ENCODE measurements around the gene TNFRSF25. TPM values are rescaled to one million over a fixed set of nuclear protein-coding genes. Genes with fewer than 3 reads are reported as not detected.

TNFRSF25 gene
- total and polyA plus RNA-seq, 10 of the 15 experiments (the other 5 are each of a cell fraction or from before 2014, with no cell fraction given), result 0.23 to 8.6 (median 0.46) TPM; not detected in 5

DNA sequence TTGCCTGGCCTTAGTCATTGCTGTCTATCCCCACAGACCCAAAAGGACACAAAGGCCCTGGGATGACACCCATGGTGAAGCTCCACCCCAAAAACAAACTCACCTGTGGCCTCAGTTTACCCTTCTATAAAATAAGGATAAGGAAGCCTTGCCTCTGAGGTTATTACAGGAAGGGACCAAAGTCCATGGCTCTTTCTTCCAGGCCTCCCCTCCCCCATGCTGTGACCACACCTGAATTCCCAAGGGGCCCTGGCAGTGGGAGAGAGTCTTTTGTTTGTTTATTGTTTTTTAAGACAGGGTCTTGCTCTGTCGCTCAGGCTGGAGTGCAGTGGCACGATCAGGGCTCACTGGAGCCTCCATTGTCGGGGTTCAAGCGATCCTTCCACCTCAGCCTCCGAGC, 10.5 kb upstream of the TNFRSF25 start (continued):
- TF ChIP-seq BCLAF1 (IDR thresholded peaks at IDR 0.05) (no peak), HDAC6 (IDR thresholded peaks at IDR 0.05; ENCODE audit: unreplicated experiment) (no peak)

GRCh38 chr1:6475381-6476133, 9.6 kb upstream of the TNFRSF25 start:
- DNase-seq (ENCODE audit: low read depth, low spot score) (no peak), FAIRE-seq (no peak)

More at GRCh38 chr1:6475381-6476133, 9.6 kb upstream of the TNFRSF25 start:
- ChIA-PET CTCF (interaction anchor here (0.8 to 2.0 kb wide), 6 partner anchors 9 to 171 kb away, joined by 3 to 5 read pairs (median 4); partner anchors contain the start of gene TNFRSF25), SMC1A (ENCODE audit: uncharacterized antibody, unreplicated experiment) (no interaction called here), POLR2A (no interaction called here), RAD21 (ENCODE audit: unreplicated experiment) (no interaction called here)
- no peaks in the 10 kb centered on the region for H3K9me3 ChIP-seq (replicated peaks; ENCODE audit: control insufficient read depth, insufficient read depth, low read length)
- WGBS (ENCODE audit: insufficient coverage, insufficient replicate concordance, low lambda C conversion rate, missing lambda C conversion rate), result 6% methylated on average over 33 of the region's 33 CpGs
- peak; percentile 97 for ATAC-seq
- peak; percentile 62 for TF ChIP-seq SMC3 (IDR thresholded peaks at IDR 0.05; ENCODE audit: borderline replicate concordance, low read length)
- 0 out of 2 replicates have a peak, but pooled peaks have one; percentile 31 for TF ChIP-seq YY1 (IDR thresholded peaks at IDR 0.05; ENCODE audit: low read depth, low read length)
- no peak for TF ChIP-seq IKZF1 (conservative IDR thresholded peaks at IDR 0.05)
- peak; percentile 72; the same call in 1 of the 2 replicates for TF ChIP-seq BACH1 (IDR thresholded peaks at IDR 0.05; ENCODE audit: borderline replicate concordance)
- TF ChIP-seq RAD21 (IDR thresholded peaks at IDR 0.05; ENCODE audit: insufficient read depth, low read depth, low read length), result peak; percentile 48
- no peak for TF ChIP-seq NR2F1 (conservative IDR thresholded peaks at IDR 0.05)
- peak; percentile 86 to 95 (median 94) for TF ChIP-seq CTCF (IDR thresholded peaks at IDR 0.05 in 2 of 3, conservative IDR thresholded peaks at IDR 0.05 in 1 of 3; ENCODE audit: control insufficient read depth in 2 of 3, extremely low read depth in 1 of 3, insufficient read depth in 1 of 3, low read depth in 3 of 3, low read length in 3 of 3)
- TF ChIP-seq, protein P1, sequence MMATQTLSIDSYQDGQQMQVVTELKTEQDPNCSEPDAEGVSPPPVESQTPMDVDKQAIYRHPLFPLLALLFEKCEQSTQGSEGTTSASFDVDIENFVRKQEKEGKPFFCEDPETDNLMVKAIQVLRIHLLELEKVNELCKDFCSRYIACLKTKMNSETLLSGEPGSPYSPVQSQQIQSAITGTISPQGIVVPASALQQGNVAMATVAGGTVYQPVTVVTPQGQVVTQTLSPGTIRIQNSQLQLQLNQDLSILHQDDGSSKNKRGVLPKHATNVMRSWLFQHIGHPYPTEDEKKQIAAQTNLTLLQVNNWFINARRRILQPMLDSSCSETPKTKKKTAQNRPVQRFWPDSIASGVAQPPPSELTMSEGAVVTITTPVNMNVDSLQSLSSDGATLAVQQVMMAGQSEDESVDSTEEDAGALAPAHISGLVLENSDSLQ (IDR thresholded peaks at IDR 0.05), result no peak
- no peaks in the 10 kb centered on the region for H3K4me1 ChIP-seq (ENCODE audit: control insufficient read depth, insufficient read depth, low read length)
- in situ Hi-C loops (cut with MboI), result loop anchor here (25.0 kb wide), 1 partner anchor 737 kb away; no protein-coding TSS in a partner anchor
- BruUV-seq (replicated peaks), result no TSS peak
- intact Hi-C loops (cut with micrococcal nuclease; ENCODE audit: unreplicated experiment), result no loop called here
- H3K27ac ChIP-seq (ENCODE audit: control insufficient read depth, insufficient read depth), result no peak overlapping the region
- H2AFZ ChIP-seq (ENCODE audit: control insufficient read depth, low read depth, low read length), result no peak overlapping the region
- H4K20me1 ChIP-seq (ENCODE audit: control insufficient read depth, insufficient read depth), result no peaks in the 10 kb centered on the region
- no peak overlapping the region for H3K4me3 ChIP-seq
- no peaks in the 10 kb centered on the region for H3K36me3 ChIP-seq (ENCODE audit: control insufficient read depth in 2 of 2, insufficient read depth in 2 of 2, low read length in 1 of 2)
- no peak overlapping the region for H3K9ac ChIP-seq (ENCODE audit: control insufficient read depth, insufficient read depth, low read length)
- H3K4me2 ChIP-seq (ENCODE audit: control insufficient read depth, insufficient read depth), result no peak overlapping the region
- no peaks in the 10 kb centered on the region for H3K79me2 ChIP-seq (ENCODE audit: control insufficient read depth, insufficient read depth, low read length)
- H3K27me3 ChIP-seq (replicated peaks in 1 of 2; ENCODE audit: control insufficient read depth in 2 of 2, insufficient read depth in 2 of 2, low read length in 1 of 2), result no peaks in the 10 kb centered on the region
